Motor neuron (in vitro differentiated cells): Measurements from ENCODE around the gene ADGRD2. TPM values are rescaled to one million over a fixed set of nuclear protein-coding genes. Genes with fewer than 3 reads are reported as not detected.

Experiments
- ATAC-seq, 8 experiments: fragments of 200-7000 bp; cut with Tn5 transposase; replicated peaks in 6 of 8; 2 replicates each; pipeline ENCODE4 v1.8.0; 2021; ENCODE audit warnings: mild to moderate bottlenecking in 8 of 8, moderate library complexity in 8 of 8
- H3K27ac ChIP-seq, 2 donors: fragments of 250-450 bp; sonication (Bioruptor Pico); 2 replicates each; pipeline ENCODE4 v1.9.0; 2021; ENCODE audit warnings: antibody characterized with exemption in 2 of 2, mild to moderate bottlenecking in 2 of 2, moderate library complexity in 1 of 2
- H3K4me1 ChIP-seq, 2 donors: fragments of 250-450 bp; sonication (Bioruptor Pico); replicated peaks in 1 of 2; 2 replicates each; pipeline ENCODE4 v1.6.1; 2021; ENCODE audit warnings: antibody characterized with exemption in 2 of 2, mild to moderate bottlenecking in 2 of 2, moderate library complexity in 1 of 2
- H3K4me3 ChIP-seq, 5 donors: fragments of 250-450 bp; sonication (Bioruptor Pico); 2 replicates each; pipeline ENCODE4 v1.9.0; 2021; ENCODE audit warnings: antibody characterized with exemption in 5 of 5, mild to moderate bottlenecking in 5 of 5, moderate library complexity in 4 of 5
- WGBS, 10 experiments: fragments of 450-650 bp; shearing (Covaris generic); methylation state at CpG; one replicate each; pipeline ENCODE4 v1.0.0; 2022; 5-methylcytosine and 5-hydroxymethylcytosine counted together
- in situ Hi-C, 9 experiments: fragments of 400-800 bp; cut with MboI; loops; one replicate each; pipeline ENCODE4 v1.15.0; 2021; ENCODE audit warnings: low sequenced_read_pairs in 9 of 9, low pct_unique_long_range_greater_than_20kb in 2 of 9; ENCODE audit not compliant: unreplicated experiment in 9 of 9
- total RNA-seq, 8 experiments: library from RNA; unstranded; fragments of 300-600 nt; gene quantifications; 2 replicates each; pipeline versions ENCODE4 v1.2.3 to v1.2.4, GENCODE V29; 2022

Gene ADGRD2
- total RNA-seq, 8 experiments from 2014 or later = 0.14 to 6.2 (median 0.68) TPM; not detected in 2

DNA sequence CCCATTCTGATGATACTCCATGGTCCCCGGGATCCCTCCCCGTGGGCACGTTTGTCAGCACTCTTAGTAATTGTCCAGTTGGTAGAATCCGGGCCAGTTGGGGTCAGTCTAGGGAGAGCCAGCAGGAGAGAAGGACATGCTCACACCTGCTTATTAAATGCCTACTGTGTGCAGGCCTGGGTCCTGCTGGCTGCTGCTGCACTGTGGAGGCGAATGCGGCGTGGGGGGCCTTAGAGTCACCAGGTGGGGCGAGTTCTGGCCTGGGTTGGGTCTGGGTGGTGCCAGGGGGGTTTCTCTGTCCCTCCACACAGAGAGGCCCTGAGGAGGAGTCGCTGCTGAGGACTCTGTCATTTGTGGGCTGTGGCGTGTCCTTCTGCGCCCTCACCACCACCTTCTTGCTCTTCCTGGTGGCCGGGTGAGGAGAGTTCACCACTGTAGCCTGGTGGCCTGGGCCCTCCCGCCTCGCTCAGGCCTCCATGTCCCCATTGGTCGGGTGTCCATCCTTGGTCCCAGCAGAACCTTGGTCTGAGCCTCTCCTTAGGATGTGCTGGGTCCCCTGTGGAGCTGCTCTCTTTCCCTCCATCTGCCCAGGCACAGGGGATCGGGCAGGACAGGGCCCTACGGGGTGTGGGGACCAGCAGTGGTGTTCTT is 17.3 kb downstream of the ADGRD2 start:
- in situ Hi-C loops = no loop called here
- 39 to 85% (median 80%) methylated on average over 2 to 5 of the region's 17 CpGs; no CpG with 5 or more reads in 7 of the 10 experiments for WGBS, 10 experiments
- Histone ChIP-seq H3K27ac (no peak overlapping the region), H3K4me1 (no peaks in the 10 kb centered on the region), H3K4me3 (no peak overlapping the region)
- ATAC-seq = no peak

GRCh38 chr9:124468061-124468740 is 17.9 kb downstream of the ADGRD2 start:
- no peak overlapping the region for H3K27ac ChIP-seq
- in situ Hi-C loops = no loop called here
- no peak overlapping the region for H3K4me3 ChIP-seq
- H3K4me1 ChIP-seq = no peaks in the 10 kb centered on the region
- WGBS, 10 experiments = 90 to 100% (median 93%) methylated on average over 1 to 4 of the region's 19 CpGs; no CpG with 5 or more reads in 6 of the 10 experiments
- no peak for ATAC-seq

DNA sequence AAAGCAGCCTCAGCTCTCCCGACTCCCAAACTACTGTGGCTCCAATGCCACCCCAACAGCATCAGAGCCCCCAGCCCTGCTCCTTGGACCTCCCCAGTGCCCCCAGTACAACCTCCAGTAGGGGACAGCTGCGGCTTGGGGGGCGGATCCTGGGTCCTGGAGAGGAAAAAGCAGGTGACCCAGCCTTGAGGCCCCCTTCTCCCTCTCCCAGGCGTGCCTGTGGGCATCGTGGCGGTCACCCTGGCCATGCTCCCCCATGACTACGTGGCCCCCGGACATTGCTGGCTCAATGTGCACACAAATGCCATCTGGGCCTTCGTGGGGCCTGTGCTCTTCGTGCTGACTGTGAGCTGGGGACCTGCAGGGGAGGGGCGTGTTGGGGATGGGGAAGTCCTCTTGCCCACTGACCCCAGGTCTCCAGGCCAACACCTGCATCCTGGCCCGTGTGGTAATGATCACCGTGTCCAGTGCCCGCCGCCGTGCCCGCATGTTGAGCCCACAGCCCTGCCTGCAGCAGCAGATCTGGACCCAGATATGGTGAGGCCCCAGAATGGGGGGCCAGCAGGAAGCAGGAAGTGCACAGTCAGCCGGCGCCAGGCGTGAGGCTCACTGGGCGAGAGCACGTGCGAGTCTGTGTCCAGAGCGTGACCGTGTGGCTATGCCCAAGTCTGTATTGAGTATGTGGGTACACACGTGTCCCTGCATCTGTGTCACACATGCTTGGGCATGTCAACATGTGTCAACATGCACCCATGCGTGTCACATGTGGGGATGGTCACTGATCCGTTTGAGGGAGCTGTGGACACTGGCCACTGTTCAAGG is 19.0 kb downstream of the ADGRD2 start:
- no peak for ATAC-seq
- H3K4me3 ChIP-seq = no peak overlapping the region
- in situ Hi-C loops = no loop called here
- no peaks in the 10 kb centered on the region for H3K4me1 ChIP-seq
- H3K27ac ChIP-seq = no peak overlapping the region
- WGBS, 10 experiments = 60 to 100% (median 100%) methylated on average over 1 to 4 of the region's 28 CpGs; no CpG with 5 or more reads in 6 of the 10 experiments

DNA sequence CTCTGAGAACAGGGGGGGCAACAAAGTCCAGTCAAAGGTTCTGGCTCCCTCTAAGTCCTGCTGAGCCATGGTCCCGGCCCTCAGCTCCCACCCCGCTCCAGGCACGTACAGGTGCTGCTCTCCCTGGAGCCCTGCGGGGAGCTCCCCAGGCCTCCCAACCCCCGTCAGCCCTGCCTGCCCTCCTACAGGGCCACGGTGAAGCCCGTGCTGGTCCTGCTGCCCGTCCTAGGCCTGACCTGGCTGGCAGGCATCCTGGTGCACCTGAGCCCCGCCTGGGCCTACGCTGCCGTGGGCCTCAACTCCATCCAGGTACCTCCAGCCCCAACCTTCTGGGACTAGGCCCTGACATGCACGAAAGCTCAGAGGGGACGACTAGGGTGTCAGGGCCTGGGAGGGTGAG is 20.1 kb downstream of the ADGRD2 start:
- ATAC-seq = no peak
- H3K4me1 ChIP-seq = peaks cover 0 to 4% of the 10 kb centered on the region in 2 donors
- 42% methylated on average over 2 of the region's 13 CpGs; no CpG with 5 or more reads in 9 of the 10 experiments for WGBS, 10 experiments
- in situ Hi-C loops = no loop called here
- H3K27ac ChIP-seq = no peak overlapping the region
- no peak overlapping the region for H3K4me3 ChIP-seq

DNA sequence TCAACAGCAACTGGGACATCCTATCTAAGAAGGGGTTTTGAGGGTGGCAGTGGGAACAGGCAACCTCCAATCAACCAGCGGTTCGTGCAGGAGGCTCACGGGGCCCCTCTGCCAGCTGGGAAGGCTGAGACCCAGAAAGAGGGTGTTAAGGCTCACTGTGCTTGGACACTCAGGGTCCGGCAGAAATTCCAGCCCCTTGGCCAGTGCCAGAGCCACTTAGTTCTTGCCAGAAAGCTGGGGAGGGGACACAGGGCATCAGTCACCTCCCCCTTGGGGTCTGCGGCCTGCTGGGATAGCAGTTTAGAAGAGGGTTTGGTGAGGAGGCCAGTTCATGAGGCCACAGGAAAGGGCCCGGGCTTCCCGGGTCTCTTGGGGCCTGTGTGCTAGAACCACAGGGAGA is 20.5 kb downstream of the ADGRD2 start:
- WGBS, 10 experiments = 20 to 100% (median 87%) methylated on average over 1 to 4 of the region's 7 CpGs; no CpG with 5 or more reads in 6 of the 10 experiments
- Histone ChIP-seq H3K4me1 (peaks cover 0 to 8% of the 10 kb centered on the region in 2 donors), H3K27ac (no peak overlapping the region), H3K4me3 (no peak overlapping the region)
- in situ Hi-C loops = no loop called here
- ATAC-seq = no peak

DNA sequence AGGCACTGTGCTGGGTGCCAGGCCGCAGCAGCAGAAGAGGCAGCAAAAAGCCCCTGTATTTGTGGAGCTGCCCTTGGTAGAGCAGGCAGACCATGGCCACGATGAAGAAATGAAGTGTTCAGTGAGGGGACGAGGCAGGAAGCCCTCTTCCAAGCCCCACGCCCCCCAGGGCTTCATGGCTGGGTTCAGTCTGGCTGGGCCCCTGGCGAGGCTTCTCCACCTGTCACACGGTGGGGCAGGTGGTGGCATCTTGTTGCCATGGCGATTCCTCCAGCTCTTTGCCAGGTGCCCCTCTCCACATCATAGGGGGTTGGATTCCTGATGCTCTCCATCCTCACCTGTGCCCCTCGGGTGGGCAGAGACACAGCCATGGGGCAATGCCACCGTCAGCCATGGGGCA is 21.5 kb downstream of the ADGRD2 start:
- in situ Hi-C loops = no loop called here
- peaks cover 3 to 14% of the 10 kb centered on the region in 2 donors for H3K4me1 ChIP-seq

GRCh38 chr9:124472770-124473169 is 22.5 kb downstream of the ADGRD2 start:
- H3K4me1 ChIP-seq = peaks cover 11 to 23% of the 10 kb centered on the region in 2 donors
- no peak overlapping the region for H3K4me3 ChIP-seq
- 0 to 100% (median 85%) methylated on average over 1 to 6 of the region's 7 CpGs; no CpG with 5 or more reads in 2 of the 10 experiments for WGBS, 10 experiments
- H3K27ac ChIP-seq = no peak overlapping the region
- no peak for ATAC-seq
- in situ Hi-C loops = no loop called here

More for the DNA sequence above, 21.5 kb downstream of the ADGRD2 start:
- H3K4me3 ChIP-seq = no peak overlapping the region
- no peak for ATAC-seq
- H3K27ac ChIP-seq = no peak overlapping the region
- WGBS, 10 experiments = 20 to 100% (median 57%) methylated on average over 1 to 3 of the region's 9 CpGs; no CpG with 5 or more reads in 4 of the 10 experiments

- in situ Hi-C loops = no loop called here
- WGBS, 10 experiments = 40 to 100% (median 82%) methylated on average over 1 to 10 of the region's 10 CpGs; no CpG with 5 or more reads in 4 of the 10 experiments
- Histone ChIP-seq H3K4me3 (no peak overlapping the region), H3K27ac (no peak overlapping the region), H3K4me1 (peaks cover 17 to 28% of the 10 kb centered on the region in 2 donors)
- ATAC-seq = no peak
Measured at GRCh38 chr9:124473310-124473709, 23.1 kb downstream of the ADGRD2 start.

- no peak for ATAC-seq
- H3K27ac ChIP-seq = no peak overlapping the region
- WGBS, 10 experiments = 30 to 100% (median 100%) methylated on average over 2 to 3 of the region's 4 CpGs; no CpG with 5 or more reads in 5 of the 10 experiments
- peaks cover 21 to 32% of the 10 kb centered on the region in 2 donors for H3K4me1 ChIP-seq
- in situ Hi-C loops = no loop called here
- H3K4me3 ChIP-seq = no peak overlapping the region
Measured at GRCh38 chr9:124474151-124474550, 23.9 kb downstream of the ADGRD2 start.

DNA sequence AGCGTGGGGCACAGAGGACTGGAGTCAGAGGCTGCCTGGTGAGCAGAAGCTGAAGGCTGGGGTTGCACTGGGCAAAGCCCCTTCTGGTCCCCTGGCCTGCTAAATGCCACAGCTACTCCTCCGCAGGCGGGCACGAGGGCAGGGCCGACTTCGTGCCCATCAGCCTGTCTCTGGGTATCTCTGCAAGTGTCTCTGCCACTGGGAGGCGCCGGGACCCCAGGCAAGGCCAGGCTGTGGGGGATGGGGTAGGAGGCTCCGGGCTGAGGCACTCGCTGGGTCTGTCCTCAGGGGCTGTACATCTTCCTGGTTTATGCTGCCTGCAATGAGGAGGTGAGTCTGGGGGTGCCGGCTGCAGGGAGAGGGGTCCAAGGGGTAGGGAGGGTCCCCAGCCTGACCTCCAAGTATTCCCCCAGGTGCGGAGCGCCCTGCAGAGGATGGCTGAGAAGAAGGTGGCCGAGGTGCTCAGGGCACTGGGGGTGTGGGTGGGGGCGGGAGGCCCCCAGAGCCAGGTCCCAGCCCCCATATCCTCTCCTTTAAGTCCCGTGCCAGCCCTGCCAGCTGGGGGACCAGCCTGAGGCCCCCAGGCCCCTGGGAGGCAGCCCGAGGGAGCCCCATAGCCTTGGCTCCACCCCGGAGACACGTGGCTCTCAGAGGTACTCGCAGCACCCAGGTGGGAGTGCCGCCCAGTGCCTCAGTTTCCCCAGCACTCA is 25.1 kb downstream of the ADGRD2 start:
- H3K4me3 ChIP-seq = no peak overlapping the region
- peaks cover 21 to 32% of the 10 kb centered on the region in 2 donors for H3K4me1 ChIP-seq
- ATAC-seq = peak in 1 of 8 experiments; percentile 14
- H3K27ac ChIP-seq = no peak overlapping the region
- in situ Hi-C loops = no loop called here
- WGBS, 10 experiments = 41 to 90% (median 83%) methylated on average over 1 to 3 of the region's 21 CpGs; no CpG with 5 or more reads in 6 of the 10 experiments

DNA sequence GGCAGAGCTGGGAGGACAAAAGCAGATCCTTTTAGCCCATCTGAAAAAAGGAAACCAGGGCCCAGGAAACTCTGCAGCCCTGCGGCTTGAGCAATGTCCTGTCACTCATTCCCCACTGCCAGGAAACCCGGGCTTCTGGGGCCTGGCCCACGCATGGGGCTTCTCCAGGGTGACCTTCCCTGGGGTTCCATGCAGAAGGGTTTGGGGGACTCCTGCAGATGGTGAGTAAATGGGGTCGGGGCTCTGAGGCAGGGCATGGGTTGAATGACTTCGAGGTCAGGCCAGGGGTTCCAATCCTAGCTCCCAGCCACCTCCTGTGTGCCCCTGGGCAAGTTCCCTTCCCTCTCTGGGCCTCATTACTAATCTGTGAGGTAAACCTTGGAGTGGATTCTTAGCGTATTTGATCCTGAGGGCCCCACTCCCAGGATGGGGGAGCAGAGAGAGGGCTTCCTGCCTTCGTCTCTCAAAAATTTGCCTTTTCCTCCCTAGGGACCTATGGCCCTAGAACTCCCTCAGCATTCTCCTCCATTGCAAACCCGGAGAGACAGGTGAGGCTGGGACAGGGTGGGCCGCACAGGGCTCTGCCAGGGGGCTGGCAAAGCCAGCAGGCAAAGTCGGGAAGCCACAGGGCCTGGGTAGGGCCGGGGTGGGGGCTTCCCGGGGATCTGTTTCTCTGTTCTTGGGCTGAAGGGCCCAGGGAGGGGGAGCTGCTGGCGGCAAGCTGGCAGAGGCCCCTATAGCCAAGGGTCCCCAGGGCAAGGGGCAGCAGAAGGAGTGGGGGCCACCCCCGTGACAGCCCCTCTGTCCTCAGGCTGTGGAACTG is 25.8 kb downstream of the ADGRD2 start:
- Histone ChIP-seq H3K4me3 (no peak overlapping the region), H3K4me1 (peaks cover 21 to 32% of the 10 kb centered on the region in 2 donors), H3K27ac (no peak overlapping the region)
- no peak for ATAC-seq
- 33 to 100% (median 60%) methylated on average over 1 of the region's 14 CpGs; no CpG with 5 or more reads in 6 of the 10 experiments for WGBS, 10 experiments
- in situ Hi-C loops = no loop called here

DNA sequence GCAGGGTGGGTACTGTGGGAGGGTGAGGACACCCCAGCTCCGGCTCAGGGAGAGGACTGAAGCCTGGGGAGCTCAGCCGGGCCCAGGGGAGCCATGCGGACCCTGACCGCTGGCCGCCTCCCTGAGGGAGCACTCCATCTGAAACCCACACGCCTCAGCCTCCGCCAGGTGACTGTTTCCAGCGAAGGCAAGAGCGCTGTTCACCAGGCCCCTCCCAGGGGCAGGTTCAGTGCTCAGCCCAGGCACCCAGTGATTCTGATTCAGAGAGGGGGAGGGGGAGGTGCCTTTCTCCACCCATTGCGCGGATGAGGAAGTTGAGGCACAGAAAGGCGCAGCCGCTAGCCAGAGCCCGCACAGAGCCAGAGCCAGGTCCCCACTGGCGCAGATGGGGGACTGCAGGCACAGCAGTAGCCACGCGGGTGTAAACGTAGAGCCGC is 27.0 kb downstream of the ADGRD2 start:
- in situ Hi-C loops = no loop called here
- peak in 7 of 8 experiments; percentile 17 to 56 (median 48) for ATAC-seq
- 60% methylated on average over 2 of the region's 19 CpGs; no CpG with 5 or more reads in 9 of the 10 experiments for WGBS, 10 experiments
- H3K27ac ChIP-seq = no peak overlapping the region
- peaks cover 21 to 34% of the 10 kb centered on the region in 2 donors for H3K4me1 ChIP-seq
- H3K4me3 ChIP-seq = peak overlapping the region in 4 of 5 donors; percentile 1 to 28 (median 17)
